ENCODE measurements around the gene THAP4. TPM values are rescaled to one million over a fixed set of nuclear protein-coding genes. Genes with fewer than 3 reads are reported as not detected.

The THAP4 gene
- polyA plus RNA-seq, 2 donors = 37.2 to 52.1 TPM

DNA sequence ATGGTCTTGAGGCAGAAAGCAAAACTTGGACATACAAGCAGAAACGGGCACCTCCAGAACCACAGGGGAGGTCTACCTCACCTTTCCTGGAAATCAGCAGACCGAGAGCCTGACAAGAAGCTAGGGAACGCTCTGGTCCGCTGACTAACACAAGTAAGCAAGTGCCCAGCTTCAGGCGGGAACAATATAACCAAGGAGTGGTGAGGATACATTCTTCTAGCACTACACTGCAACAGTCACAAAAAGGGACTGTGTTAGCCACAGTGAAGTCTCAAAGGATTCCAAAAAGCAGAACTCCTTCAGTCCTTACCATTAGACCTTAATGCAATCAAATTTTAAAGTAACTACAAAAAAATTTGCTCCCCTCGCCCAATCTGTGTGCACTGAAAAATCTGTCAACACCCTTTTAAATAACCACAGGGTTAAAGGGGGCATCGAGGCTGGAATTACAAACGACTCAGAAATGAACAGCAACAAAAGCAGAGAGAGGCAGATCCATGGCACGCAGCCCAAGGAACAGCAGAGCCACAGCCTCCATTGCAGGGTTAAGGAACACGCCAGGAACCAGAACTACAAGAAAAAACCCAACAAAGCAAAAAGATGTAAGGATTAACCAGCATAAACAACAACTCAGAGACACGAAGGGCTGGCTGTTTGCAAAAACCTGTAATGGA lies 7.1 kb downstream of the THAP4 start:
- no peak overlapping the region for H3K4me3 ChIP-seq (ENCODE audit: low read depth in 1 of 2, low read length in 2 of 2)
- 63% methylated on average over 11 of the region's 11 CpGs for WGBS, 2 donors
- no peaks in the 10 kb centered on the region for H3K27me3 ChIP-seq (ENCODE audit: control insufficient read depth in 1 of 2, insufficient read depth in 2 of 2, low read length in 2 of 2)
- H3K4me1 ChIP-seq (ENCODE audit: control insufficient read depth in 2 of 2, insufficient read depth in 2 of 2, low read length in 1 of 2) = no peaks in the 10 kb centered on the region
- no peaks in the 10 kb centered on the region for H3K9me3 ChIP-seq (ENCODE audit: control insufficient read depth in 2 of 2, insufficient read depth in 1 of 2, low read depth in 1 of 2, low read length in 1 of 2)
- peaks cover 5 to 28% of the 10 kb centered on the region in 2 donors for H3K36me3 ChIP-seq (ENCODE audit: control insufficient read depth in 2 of 2, insufficient read depth in 2 of 2, low read length in 1 of 2)
- peak overlapping the region in 1 of 2 donors; percentile 50 for H3K27ac ChIP-seq (ENCODE audit: low read depth in 2 of 2, low read length in 1 of 2)

GRCh38 chr2:241627675-241628074 lies 9.3 kb downstream of the THAP4 start:
- Histone ChIP-seq H3K27me3 (ENCODE audit: control insufficient read depth in 1 of 2, insufficient read depth in 2 of 2, low read length in 2 of 2) (no peaks in the 10 kb centered on the region), H3K9me3 (ENCODE audit: control insufficient read depth in 2 of 2, insufficient read depth in 1 of 2, low read depth in 1 of 2, low read length in 1 of 2) (no peaks in the 10 kb centered on the region), H3K4me3 (ENCODE audit: low read depth in 1 of 2, low read length in 2 of 2) (no peak overlapping the region), H3K27ac (ENCODE audit: low read depth in 2 of 2, low read length in 1 of 2) (no peak overlapping the region), H3K36me3 (ENCODE audit: control insufficient read depth in 2 of 2, insufficient read depth in 2 of 2, low read length in 1 of 2) (peaks cover 3 to 16% of the 10 kb centered on the region in 2 donors), H3K4me1 (ENCODE audit: control insufficient read depth in 2 of 2, insufficient read depth in 2 of 2, low read length in 1 of 2) (no peaks in the 10 kb centered on the region)
- 93 to 95% methylated on average over 10 of the region's 10 CpGs for WGBS, 2 donors

- peaks cover 3 to 9% of the 10 kb centered on the region in 2 donors for H3K36me3 ChIP-seq (ENCODE audit: control insufficient read depth in 2 of 2, insufficient read depth in 2 of 2, low read length in 1 of 2)
- no peak overlapping the region for H3K27ac ChIP-seq (ENCODE audit: low read depth in 2 of 2, low read length in 1 of 2)
- H3K4me1 ChIP-seq (ENCODE audit: control insufficient read depth in 2 of 2, insufficient read depth in 2 of 2, low read length in 1 of 2) = peaks cover 6 to 8% of the 10 kb centered on the region in 2 donors
- H3K27me3 ChIP-seq (ENCODE audit: control insufficient read depth in 1 of 2, insufficient read depth in 2 of 2, low read length in 2 of 2) = no peaks in the 10 kb centered on the region
- H3K4me3 ChIP-seq (ENCODE audit: low read depth in 1 of 2, low read length in 2 of 2) = no peak overlapping the region
- no peaks in the 10 kb centered on the region for H3K9me3 ChIP-seq (ENCODE audit: control insufficient read depth in 2 of 2, insufficient read depth in 1 of 2, low read depth in 1 of 2, low read length in 1 of 2)
- 84 to 89% methylated on average over 6 of the region's 6 CpGs for WGBS, 2 donors
Observed at GRCh38 chr2:241620419-241620769, 16.6 kb downstream of the THAP4 start.

DNA sequence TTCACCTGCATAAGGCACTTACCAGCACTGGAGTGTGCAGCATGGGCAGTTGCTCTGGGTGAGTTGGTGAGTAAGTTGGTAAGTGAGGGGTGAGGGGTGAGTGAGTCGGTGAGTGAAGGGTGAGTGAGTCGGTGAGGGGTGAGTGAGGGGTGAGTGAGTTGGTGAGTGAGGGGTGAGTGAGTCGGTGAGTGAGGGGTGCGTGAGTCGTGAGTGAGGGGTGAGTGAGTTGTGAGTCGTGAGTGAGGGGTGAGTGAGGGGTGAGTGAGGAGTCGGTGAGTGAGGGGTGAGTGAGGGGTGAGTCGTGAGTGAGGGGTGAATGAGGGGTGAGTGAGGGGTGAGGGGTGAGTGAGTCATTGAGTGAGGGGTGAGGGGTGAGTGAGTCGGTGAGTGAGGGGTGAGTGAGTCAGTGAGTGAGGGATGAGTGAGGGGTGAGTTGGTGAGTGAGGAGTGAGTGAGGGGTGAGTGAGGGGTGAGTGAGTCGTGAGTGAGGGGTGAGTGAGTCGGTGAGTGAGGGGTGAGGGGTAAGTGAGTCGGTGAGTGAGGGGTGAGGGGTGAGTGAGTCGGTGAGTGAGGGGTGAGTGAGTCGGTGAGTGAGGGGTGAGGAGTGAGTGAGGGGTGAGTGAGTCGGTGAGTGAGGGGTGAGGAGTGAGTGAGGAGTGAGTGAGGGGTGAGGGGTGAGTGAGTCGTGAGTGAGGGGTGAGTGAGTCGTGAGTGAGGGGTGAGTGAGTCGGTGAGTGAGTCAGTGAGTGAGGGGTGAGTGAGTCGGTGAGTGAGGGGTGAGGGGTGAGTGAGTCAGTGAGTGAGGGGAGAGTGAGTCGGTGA lies 17.1 kb downstream of the THAP4 start:
- Histone ChIP-seq H3K9me3 (ENCODE audit: control insufficient read depth in 2 of 2, insufficient read depth in 1 of 2, low read depth in 1 of 2, low read length in 1 of 2) (no peaks in the 10 kb centered on the region), H3K27ac (ENCODE audit: low read depth in 2 of 2, low read length in 1 of 2) (no peak overlapping the region), H3K4me3 (ENCODE audit: low read depth in 1 of 2, low read length in 2 of 2) (no peak overlapping the region), H3K36me3 (ENCODE audit: control insufficient read depth in 2 of 2, insufficient read depth in 2 of 2, low read length in 1 of 2) (peaks cover 3 to 9% of the 10 kb centered on the region in 2 donors), H3K4me1 (ENCODE audit: control insufficient read depth in 2 of 2, insufficient read depth in 2 of 2, low read length in 1 of 2) (peaks cover 6 to 8% of the 10 kb centered on the region in 2 donors), H3K27me3 (ENCODE audit: control insufficient read depth in 1 of 2, insufficient read depth in 2 of 2, low read length in 2 of 2) (no peaks in the 10 kb centered on the region)
- WGBS, 2 donors = 89 to 92% methylated on average over 20 of the region's 20 CpGs

GRCh38 chr2:241618829-241619228 lies 18.1 kb downstream of the THAP4 start:
- no peaks in the 10 kb centered on the region for H3K9me3 ChIP-seq (ENCODE audit: control insufficient read depth in 2 of 2, insufficient read depth in 1 of 2, low read depth in 1 of 2, low read length in 1 of 2)
- H3K36me3 ChIP-seq (ENCODE audit: control insufficient read depth in 2 of 2, insufficient read depth in 2 of 2, low read length in 1 of 2) = peaks cover 3 to 9% of the 10 kb centered on the region in 2 donors
- no peak overlapping the region for H3K4me3 ChIP-seq (ENCODE audit: low read depth in 1 of 2, low read length in 2 of 2)
- H3K27ac ChIP-seq (ENCODE audit: low read depth in 2 of 2, low read length in 1 of 2) = no peak overlapping the region
- 79 to 83% methylated on average over 11 of the region's 11 CpGs for WGBS, 2 donors
- peaks cover 6 to 8% of the 10 kb centered on the region in 2 donors for H3K4me1 ChIP-seq (ENCODE audit: control insufficient read depth in 2 of 2, insufficient read depth in 2 of 2, low read length in 1 of 2)
- no peaks in the 10 kb centered on the region for H3K27me3 ChIP-seq (ENCODE audit: control insufficient read depth in 1 of 2, insufficient read depth in 2 of 2, low read length in 2 of 2)

- Histone ChIP-seq H3K27me3 (ENCODE audit: control insufficient read depth in 1 of 2, insufficient read depth in 2 of 2, low read length in 2 of 2) (no peaks in the 10 kb centered on the region), H3K4me3 (ENCODE audit: low read depth in 1 of 2, low read length in 2 of 2) (no peak overlapping the region), H3K36me3 (ENCODE audit: control insufficient read depth in 2 of 2, insufficient read depth in 2 of 2, low read length in 1 of 2) (peaks cover 3 to 9% of the 10 kb centered on the region in 2 donors), H3K27ac (ENCODE audit: low read depth in 2 of 2, low read length in 1 of 2) (no peak overlapping the region), H3K9me3 (ENCODE audit: control insufficient read depth in 2 of 2, insufficient read depth in 1 of 2, low read depth in 1 of 2, low read length in 1 of 2) (no peaks in the 10 kb centered on the region), H3K4me1 (ENCODE audit: control insufficient read depth in 2 of 2, insufficient read depth in 2 of 2, low read length in 1 of 2) (peaks cover 6 to 8% of the 10 kb centered on the region in 2 donors)
- WGBS, 2 donors = 78 to 85% methylated on average over 5 of the region's 5 CpGs
Observed at GRCh38 chr2:241618296-241618805, 18.6 kb downstream of the THAP4 start.

- no peaks in the 10 kb centered on the region for H3K9me3 ChIP-seq (ENCODE audit: control insufficient read depth in 2 of 2, insufficient read depth in 1 of 2, low read depth in 1 of 2, low read length in 1 of 2)
- H3K4me3 ChIP-seq (ENCODE audit: low read depth in 1 of 2, low read length in 2 of 2) = peak overlapping the region in 1 of 2 donors; percentile 33
- peaks cover 6 to 8% of the 10 kb centered on the region in 2 donors for H3K4me1 ChIP-seq (ENCODE audit: control insufficient read depth in 2 of 2, insufficient read depth in 2 of 2, low read length in 1 of 2)
- H3K36me3 ChIP-seq (ENCODE audit: control insufficient read depth in 2 of 2, insufficient read depth in 2 of 2, low read length in 1 of 2) = peaks cover 4 to 9% of the 10 kb centered on the region in 2 donors
- peak overlapping the region in 1 of 2 donors; percentile 51 for H3K27ac ChIP-seq (ENCODE audit: low read depth in 2 of 2, low read length in 1 of 2)
- no peaks in the 10 kb centered on the region for H3K27me3 ChIP-seq (ENCODE audit: control insufficient read depth in 1 of 2, insufficient read depth in 2 of 2, low read length in 2 of 2)
- WGBS, 2 donors = 53% methylated on average over 15 of the region's 15 CpGs
Observed at GRCh38 chr2:241617431-241618154, 19.4 kb downstream of the THAP4 start.

- 87 to 88% methylated on average over 30 of the region's 30 CpGs for WGBS, 2 donors
- H3K27ac ChIP-seq (ENCODE audit: low read depth in 2 of 2, low read length in 1 of 2) = peak overlapping the region in 1 of 2 donors; percentile 6
- H3K27me3 ChIP-seq (ENCODE audit: control insufficient read depth in 1 of 2, insufficient read depth in 2 of 2, low read length in 2 of 2) = no peaks in the 10 kb centered on the region
- H3K4me3 ChIP-seq (ENCODE audit: low read depth in 1 of 2, low read length in 2 of 2) = no peak overlapping the region
- H3K4me1 ChIP-seq (ENCODE audit: control insufficient read depth in 2 of 2, insufficient read depth in 2 of 2, low read length in 1 of 2) = peaks cover 6 to 8% of the 10 kb centered on the region in 2 donors
- no peaks in the 10 kb centered on the region for H3K9me3 ChIP-seq (ENCODE audit: control insufficient read depth in 2 of 2, insufficient read depth in 1 of 2, low read depth in 1 of 2, low read length in 1 of 2)
- peaks cover 5 to 9% of the 10 kb centered on the region in 2 donors for H3K36me3 ChIP-seq (ENCODE audit: control insufficient read depth in 2 of 2, insufficient read depth in 2 of 2, low read length in 1 of 2)
Observed at GRCh38 chr2:241616168-241617125, 20.5 kb downstream of the THAP4 start.

Measured in esophagus (tissue), 2 donors.